Keratinocyte (primary cell): ENCODE results near the gene MAGEA10. TPM values are rescaled to one million over a fixed set of nuclear protein-coding genes. Genes with fewer than 3 reads are reported as not detected.

Experiments used
- DNase-seq: peaks from one replicate; pipeline ENCODE4 v3.0.0-alpha.2; 2011; ENCODE audit warnings: low read depth, missing footprints, low spot score
- FAIRE-seq: peaks from 2 replicates; lab custom pipeline; 2011; peaks lifted over from hg19 to GRCh38; lab: Jason Lieb, UNC
- H2AFZ ChIP-seq: 2 replicates; pipeline ENCODE4 v1.6.0; 2012; ENCODE audit warnings: low read length, control low read depth, inconsistent platforms; ENCODE audit not compliant: control insufficient read depth
- H3K27ac ChIP-seq: 2 replicates; pipeline ENCODE4 v1.5.1; 2011; ENCODE audit warnings: low read length; ENCODE audit not compliant: control insufficient read depth, insufficient read depth
- H3K27me3 ChIP-seq: 3 replicates; pipeline ENCODE4 v1.6.0; 2011; ENCODE audit warnings: low read length; ENCODE audit not compliant: control insufficient read depth, insufficient read depth; ENCODE audit errors: extremely low read depth
- H3K36me3 ChIP-seq, 2 experiments: 2 replicates in 1 of 2; 3 replicates in 1 of 2; pipeline ENCODE4 v1.5.1; 2011; ENCODE audit warnings: low read length in 2 of 2, mild to moderate bottlenecking in 1 of 2; ENCODE audit not compliant: control insufficient read depth in 2 of 2, insufficient read depth in 2 of 2; ENCODE audit errors: extremely low read depth in 1 of 2
- H3K4me1 ChIP-seq: 3 replicates; pipeline ENCODE4 v1.5.1; 2011; ENCODE audit warnings: low read length; ENCODE audit not compliant: control insufficient read depth, insufficient read depth; ENCODE audit errors: extremely low read depth
- H3K4me2 ChIP-seq: 3 replicates; pipeline ENCODE4 v1.6.0; 2011; ENCODE audit warnings: low read depth, low read length; ENCODE audit not compliant: control insufficient read depth, insufficient read depth; ENCODE audit errors: extremely low read depth
- H3K4me3 ChIP-seq, 3 experiments: fragments of 200-600 bp in 1 of 3; sonication (generic) in 1 of 3; 2 replicates in 2 of 3; 3 replicates in 1 of 3; pipeline ENCODE4 v1.5.1; 2011 to 2016; ENCODE audit warnings: low read length in 3 of 3, mild to moderate bottlenecking in 3 of 3, control low read depth in 2 of 3, inconsistent platforms in 1 of 3, low read depth in 1 of 3, mixed read lengths in 1 of 3, mixed run types in 1 of 3, moderate library complexity in 1 of 3; ENCODE audit not compliant: control insufficient read depth in 2 of 3, insufficient read depth in 2 of 3; ENCODE audit errors: extremely low read depth in 1 of 3
- H3K79me2 ChIP-seq: 2 replicates; pipeline ENCODE4 v1.6.0; 2012; ENCODE audit warnings: low read length; ENCODE audit not compliant: control insufficient read depth, insufficient read depth
- H3K9ac ChIP-seq: 3 replicates; pipeline ENCODE4 v1.6.0; 2011; ENCODE audit warnings: low read length; ENCODE audit not compliant: control insufficient read depth, insufficient read depth; ENCODE audit errors: extremely low read depth
- H3K9me1 ChIP-seq: 3 replicates; pipeline ENCODE4 v1.6.0; 2011; ENCODE audit warnings: low read length; ENCODE audit not compliant: control insufficient read depth, insufficient read depth; ENCODE audit errors: extremely low read depth
- H3K9me3 ChIP-seq: 2 replicates; pipeline ENCODE4 v1.5.1; 2012; ENCODE audit warnings: low read depth, low read length; ENCODE audit not compliant: control insufficient read depth
- H4K20me1 ChIP-seq: 3 replicates; pipeline ENCODE4 v1.6.0; 2011; ENCODE audit warnings: low read length; ENCODE audit not compliant: control insufficient read depth, insufficient read depth; ENCODE audit errors: extremely low read depth
- EZH2 ChIP-seq: IDR thresholded peaks from one replicate; pipeline ENCODE4 v1.6.1; 2012; ENCODE audit warnings: inconsistent platforms, mild to moderate bottlenecking, low read length, moderate library complexity
- dilution Hi-C: fragments of 300-500 bp; cut with MboI; formaldehyde crosslinking; loops from one replicate; pipeline ENCODE4 v1.7.0; 2020; ENCODE audit warnings: low sequenced_read_pairs; ENCODE audit not compliant: extremely low pct_ligation_motif_present
- polyA plus RNA-seq, 5 experiments: library from polyadenylated mRNA; depleted of rRNA in 3 of 5; stranded (reverse) in 3 of 5; stranded (forward) in 1 of 5; unstranded in 1 of 5; fragments of >200 nt; gene quantifications; 1 replicate in 1 of 5; 2 replicates in 3 of 5; 3 replicates in 1 of 5; pipeline versions ENCODE4 v1.2.1 to v1.2.3, GENCODE V29; 2011 to 2012; ENCODE audit warnings: missing spikeins in 2 of 5, low read depth in 1 of 5, low replicate concordance in 1 of 5
- TF ChIP-seq, protein P1 (sequence below), 3 experiments: IDR thresholded peaks in 1 of 3; conservative IDR thresholded peaks in 1 of 3; optimal IDR thresholded peaks in 1 of 3; 2 replicates in 2 of 3; 3 replicates in 1 of 3; pipeline versions ENCODE3 to v1.5.1; 2011; ENCODE audit warnings: low read length in 3 of 3, mild to moderate bottlenecking in 3 of 3, moderate library complexity in 2 of 3, control low read depth in 1 of 3, inconsistent platforms in 1 of 3; ENCODE audit not compliant: insufficient read depth in 2 of 3; ENCODE audit errors: extremely low read depth in 1 of 3

MAGEA10 gene
- polyA plus RNA-seq, 1 donor (not counting 4 experiments of a cell fraction or from before 2014, with no cell fraction given): not detected

DNA sequence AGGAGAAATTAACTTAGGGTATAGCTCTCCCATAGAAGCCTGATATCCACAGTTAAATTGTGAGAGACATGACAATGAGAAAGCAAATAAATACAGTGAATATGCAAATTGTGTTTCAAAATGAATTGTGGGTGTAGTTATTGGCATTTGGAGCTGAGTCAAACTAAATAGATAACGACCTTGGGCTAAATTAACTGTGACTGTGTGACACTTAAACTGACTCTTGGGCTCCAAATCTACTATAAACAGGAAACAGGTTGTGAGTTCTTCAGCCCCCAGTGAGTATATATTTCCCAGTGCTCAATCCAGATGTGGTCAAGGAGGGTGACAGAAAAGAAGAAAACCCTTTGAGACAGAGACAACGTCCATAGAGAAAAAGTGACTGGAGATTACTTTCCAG is 11.3 kb upstream of the MAGEA10 start:
- Histone ChIP-seq H3K36me3 (no peaks in the 10 kb centered on the region), H3K4me1 (no peaks in the 10 kb centered on the region), H3K9ac (no peak overlapping the region), H3K4me2 (no peak overlapping the region), H3K27me3 (no peaks in the 10 kb centered on the region), H3K79me2 (no peaks in the 10 kb centered on the region), H4K20me1 (no peaks in the 10 kb centered on the region), H3K27ac (no peak overlapping the region), H3K4me3 (no peak overlapping the region), H2AFZ (no peak overlapping the region), H3K9me1 (no peaks in the 10 kb centered on the region), H3K9me3 (no peaks in the 10 kb centered on the region)
- no peak for DNase-seq
- no peak for FAIRE-seq
- dilution Hi-C loops: no loop called here
- TF ChIP-seq EZH2: no peak
- TF ChIP-seq, protein P1, sequence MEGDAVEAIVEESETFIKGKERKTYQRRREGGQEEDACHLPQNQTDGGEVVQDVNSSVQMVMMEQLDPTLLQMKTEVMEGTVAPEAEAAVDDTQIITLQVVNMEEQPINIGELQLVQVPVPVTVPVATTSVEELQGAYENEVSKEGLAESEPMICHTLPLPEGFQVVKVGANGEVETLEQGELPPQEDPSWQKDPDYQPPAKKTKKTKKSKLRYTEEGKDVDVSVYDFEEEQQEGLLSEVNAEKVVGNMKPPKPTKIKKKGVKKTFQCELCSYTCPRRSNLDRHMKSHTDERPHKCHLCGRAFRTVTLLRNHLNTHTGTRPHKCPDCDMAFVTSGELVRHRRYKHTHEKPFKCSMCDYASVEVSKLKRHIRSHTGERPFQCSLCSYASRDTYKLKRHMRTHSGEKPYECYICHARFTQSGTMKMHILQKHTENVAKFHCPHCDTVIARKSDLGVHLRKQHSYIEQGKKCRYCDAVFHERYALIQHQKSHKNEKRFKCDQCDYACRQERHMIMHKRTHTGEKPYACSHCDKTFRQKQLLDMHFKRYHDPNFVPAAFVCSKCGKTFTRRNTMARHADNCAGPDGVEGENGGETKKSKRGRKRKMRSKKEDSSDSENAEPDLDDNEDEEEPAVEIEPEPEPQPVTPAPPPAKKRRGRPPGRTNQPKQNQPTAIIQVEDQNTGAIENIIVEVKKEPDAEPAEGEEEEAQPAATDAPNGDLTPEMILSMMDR (optimal IDR thresholded peaks at IDR 0.05 in 1 of 3, IDR thresholded peaks at IDR 0.05 in 1 of 3, conservative IDR thresholded peaks at IDR 0.05 in 1 of 3; ENCODE audit: extremely low read depth in 1 of 3, insufficient read depth in 2 of 3, low read length in 3 of 3): no peak

DNA sequence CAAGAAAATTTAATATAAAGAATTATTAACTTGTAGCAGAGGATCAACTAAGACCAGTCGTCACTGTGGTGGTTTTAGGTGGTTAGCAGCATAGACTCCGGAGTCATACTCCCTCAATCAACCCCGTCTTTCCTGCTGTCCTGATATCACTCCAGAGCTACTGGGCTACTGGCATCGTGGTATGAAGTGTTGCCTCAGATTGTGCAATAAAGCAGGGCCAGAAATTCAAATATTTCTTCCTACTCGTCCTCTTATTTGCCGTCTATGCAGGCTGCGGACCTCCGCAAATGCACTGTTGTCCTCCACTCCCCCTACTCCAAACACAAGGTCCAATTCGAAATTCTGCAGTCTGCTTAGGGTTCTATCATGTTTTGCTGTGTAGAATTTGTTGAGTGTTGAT is 1.2 kb upstream of the MAGEA10 start:
- Histone ChIP-seq H3K9me3 (no peaks in the 10 kb centered on the region), H3K4me1 (no peaks in the 10 kb centered on the region), H3K27me3 (no peaks in the 10 kb centered on the region), H3K27ac (no peak overlapping the region), H3K4me3 (no peak overlapping the region), H3K36me3 (no peaks in the 10 kb centered on the region), H3K9ac (no peak overlapping the region), H3K79me2 (no peaks in the 10 kb centered on the region), H4K20me1 (no peaks in the 10 kb centered on the region), H3K4me2 (no peak overlapping the region), H2AFZ (no peak overlapping the region), H3K9me1 (no peaks in the 10 kb centered on the region)
- FAIRE-seq (no peak), DNase-seq (no peak)
- TF ChIP-seq, protein P1 (optimal IDR thresholded peaks at IDR 0.05 in 1 of 3, IDR thresholded peaks at IDR 0.05 in 1 of 3, conservative IDR thresholded peaks at IDR 0.05 in 1 of 3; ENCODE audit: extremely low read depth in 1 of 3, insufficient read depth in 2 of 3, low read length in 3 of 3): no peak
- no peak for TF ChIP-seq EZH2
- dilution Hi-C loops: no loop called here
